Posterior vena cava (tissue), 2 donors: Measurements from ENCODE around the gene CACTIN. TPM values are rescaled to one million over a fixed set of nuclear protein-coding genes. Genes with fewer than 3 reads are reported as not detected.
"Not testable (repeated sequence)": the region's sequence is repeated elsewhere in the genome, so short reads cannot be mapped to it uniquely, and the experiment has no call there.

Experiments
- DNase-seq: peaks from one replicate; pipeline ENCODE4 v3.0.0-alpha.2; 2020; ENCODE audit warnings: low spot score
- intact Hi-C, 2 donors: fragments of 100-400 bp; cut with DNase I; formaldehyde crosslinking; loops; one replicate each; pipeline versions ENCODE4 v1.14.1 to v1.14.2; 2022 to 2023
- total RNA-seq, 2 donors: library from RNA; stranded (reverse); fragmentation: NEBNext Ultra II Directional; extraction: Animal tissue kit (Norgen Biotek cat#: 25700); gene quantifications; one replicate each; pipeline ENCODE4 v1.2.1, GENCODE V29; 2021
- donor health status: DM: yes; HTN: yes; CAD: no.
- donor health status: DM: yes; HTN: yes; CAD: no.

CACTIN gene
- total RNA-seq, 2 donors from 2014 or later = 13.0 to 17.0 TPM

DNA sequence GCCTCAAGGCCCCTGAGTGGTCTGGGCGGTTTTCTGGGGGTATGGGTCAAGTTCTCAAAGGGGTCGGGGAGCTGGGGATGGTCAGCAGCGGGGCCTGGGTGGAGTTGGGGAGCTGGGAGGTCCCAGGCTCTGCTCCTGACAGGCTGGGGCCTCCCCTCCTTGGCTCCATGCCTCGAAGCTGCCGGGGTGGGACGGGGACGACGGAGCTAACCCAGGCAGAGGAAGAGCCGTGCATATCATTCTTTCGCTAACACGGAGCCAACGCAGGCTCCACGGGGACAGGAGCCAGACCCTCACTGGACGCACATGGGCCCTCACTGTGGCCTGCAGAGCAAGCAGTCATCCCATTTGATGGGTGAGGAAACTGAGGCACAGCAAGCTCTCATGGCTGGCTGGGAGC lies 25.8 kb upstream of the CACTIN start:
- intact Hi-C loops = no loop called here
- DNase-seq = no peak

DNA sequence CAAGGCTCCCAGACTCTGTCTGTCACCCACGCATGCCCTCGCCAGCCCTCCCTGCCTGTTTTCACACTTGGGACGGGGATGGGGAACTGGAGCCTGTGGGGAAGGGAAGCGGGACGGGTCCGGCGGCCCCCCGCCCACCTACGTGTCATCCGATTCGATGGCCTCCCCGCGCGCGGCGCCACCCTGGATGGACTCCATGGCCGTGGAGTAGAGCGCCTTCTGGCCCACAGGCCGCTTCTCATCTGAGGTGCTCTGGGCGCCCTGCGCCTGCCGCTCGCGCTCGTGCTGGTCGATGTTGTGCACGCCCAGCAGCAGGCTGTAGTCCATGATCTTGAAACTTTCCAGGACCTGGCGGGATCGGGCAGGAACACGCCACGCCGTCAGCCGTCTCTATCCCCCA lies 25.1 kb upstream of the CACTIN start:
- intact Hi-C loops = no loop called here
- DNase-seq = no peak

DNA sequence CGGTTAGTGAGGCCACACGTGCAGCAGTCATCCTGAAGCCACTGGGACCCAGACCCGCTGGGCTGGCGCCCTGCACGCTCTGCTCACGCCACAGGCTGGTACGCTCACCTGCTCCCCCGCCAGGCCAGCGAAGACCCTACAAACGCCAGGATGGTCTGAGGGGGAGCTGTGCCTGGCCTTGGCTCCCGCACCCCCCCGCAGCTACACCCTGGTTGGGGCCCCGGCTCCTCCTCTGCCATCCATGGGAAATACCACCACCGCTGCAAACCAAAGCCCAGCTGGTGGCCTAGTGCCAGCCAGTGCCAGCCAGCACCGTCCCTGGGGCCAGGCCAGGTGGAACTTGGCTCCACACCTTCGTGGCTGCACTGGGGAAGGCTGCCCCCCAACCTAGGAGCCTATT lies 23.3 kb upstream of the CACTIN start:
- intact Hi-C loops = no loop called here
- DNase-seq = no peak

DNA sequence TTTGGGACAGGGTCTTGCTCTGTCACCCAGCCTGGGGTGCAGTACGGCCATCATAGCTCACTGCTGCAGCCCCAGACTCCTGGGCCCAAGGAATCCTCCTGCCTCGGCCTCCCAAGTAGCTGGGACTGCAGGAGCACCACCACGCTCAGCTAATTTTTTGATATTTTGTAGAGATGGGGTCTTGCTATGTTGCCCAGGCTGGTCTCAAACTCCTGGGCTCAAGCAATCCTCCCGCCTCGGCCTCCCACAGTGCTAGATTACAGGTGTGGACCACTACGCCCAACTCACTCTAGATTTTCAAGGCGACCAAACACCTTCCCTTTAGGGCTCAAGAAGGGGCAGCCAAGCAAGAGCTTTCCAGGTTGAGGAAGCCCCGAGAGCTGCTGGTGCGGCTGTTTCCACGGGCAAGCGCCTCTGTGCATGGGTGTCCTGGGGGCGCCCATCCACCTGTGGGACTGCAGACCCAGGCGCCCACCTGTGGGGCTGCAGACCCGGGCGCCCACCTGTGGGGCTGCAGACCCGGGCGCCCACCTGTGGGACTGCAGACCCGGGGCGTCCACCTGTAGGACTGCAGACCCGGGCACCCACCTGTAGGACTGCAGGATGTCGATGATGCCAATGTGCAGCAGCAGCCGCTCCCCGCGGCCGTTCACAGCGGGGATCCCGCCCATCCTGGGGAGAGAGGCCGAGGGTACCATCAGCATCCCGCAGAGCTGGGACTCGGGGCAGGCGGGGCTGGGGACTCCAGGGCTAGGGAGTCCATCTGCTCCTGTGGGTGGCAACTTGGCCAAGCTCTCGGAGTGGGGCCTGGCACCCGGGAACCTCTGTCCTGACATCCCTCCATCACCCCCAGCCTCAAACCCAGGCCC lies 21.7 kb upstream of the CACTIN start:
- no peak for DNase-seq
- intact Hi-C loops = loop anchor here in 1 of 2 donors (1.0 kb wide), 1 partner anchor 132 kb away; no protein-coding TSS in a partner anchor

DNA sequence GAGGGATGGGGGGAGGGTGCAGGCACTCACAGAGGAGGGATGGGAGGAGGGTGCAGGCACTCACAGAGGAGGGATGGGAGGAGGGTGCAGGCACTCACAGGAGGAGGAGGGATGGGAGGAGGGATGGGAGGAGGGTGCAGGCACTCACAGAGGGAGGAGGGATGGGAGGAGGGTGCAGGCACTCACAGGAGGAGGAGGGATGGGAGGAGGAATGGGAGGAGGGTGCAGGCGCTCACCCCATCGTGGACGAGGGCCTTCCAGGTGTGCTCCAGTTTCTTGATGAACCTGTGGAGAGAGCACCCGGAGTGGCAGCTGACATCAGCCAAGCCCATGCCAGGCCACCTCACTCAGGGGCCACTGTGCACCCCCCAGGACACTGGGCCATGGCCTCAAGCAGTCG lies 20.5 kb upstream of the CACTIN start:
- DNase-seq, intact Hi-C loops: not testable (repeated sequence)

DNA sequence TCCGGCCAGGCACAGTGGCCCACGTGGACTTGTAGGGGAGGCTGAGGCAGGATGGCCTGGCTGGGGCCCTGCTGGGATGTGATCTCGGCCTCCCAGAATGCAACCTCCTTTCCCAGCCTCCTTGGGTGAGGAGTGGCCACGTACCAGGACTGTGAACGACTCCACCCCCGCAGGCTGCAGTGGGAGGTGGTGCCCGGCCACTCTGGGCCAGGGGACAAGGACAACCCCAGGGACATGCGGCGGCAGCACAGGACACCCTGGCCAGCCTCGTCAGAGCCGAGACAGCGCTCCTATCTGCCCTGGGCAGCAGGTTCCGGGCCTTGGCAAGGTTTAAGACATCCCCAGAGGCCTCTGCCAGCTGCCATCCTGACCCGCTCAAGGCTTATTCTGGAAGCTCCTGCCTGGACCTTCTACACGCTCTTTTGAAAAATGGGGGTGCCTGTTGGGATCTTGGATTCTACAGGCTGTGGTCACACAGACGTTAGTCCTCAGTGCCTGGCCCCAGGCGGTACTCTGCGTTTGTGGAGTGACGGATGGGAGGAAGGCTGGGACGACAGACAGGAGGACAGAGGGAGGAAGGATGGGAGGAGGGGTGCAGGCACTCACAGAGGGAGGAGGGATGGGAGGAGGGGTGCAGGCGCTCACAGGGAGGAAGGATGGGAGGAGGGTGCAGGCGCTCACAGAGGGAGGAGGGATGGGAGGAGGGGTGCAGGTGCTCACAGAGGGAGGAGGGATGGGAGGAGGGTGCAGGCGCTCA lies 19.9 kb upstream of the CACTIN start:
- no peak for DNase-seq
- intact Hi-C loops = no loop called here

DNA sequence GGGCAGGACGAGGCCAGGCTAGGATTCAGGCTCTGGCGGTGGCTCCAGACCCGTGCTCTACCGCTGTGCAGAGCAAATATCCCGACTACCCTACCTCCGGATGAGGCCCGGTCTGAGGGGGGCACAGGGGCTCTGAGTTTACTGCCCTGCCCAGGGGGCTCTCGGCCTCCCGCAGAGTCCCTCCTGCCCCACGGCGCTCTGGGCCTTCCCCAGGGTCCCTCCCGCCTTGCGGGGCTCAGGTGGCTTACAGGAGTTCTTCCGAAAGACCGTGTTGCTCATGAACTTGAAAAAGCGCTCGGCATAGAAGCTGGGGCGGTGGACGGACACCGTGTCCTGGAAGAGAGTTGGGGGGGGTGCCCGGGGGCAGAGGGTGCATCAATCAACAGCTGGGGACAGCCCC lies 19.1 kb upstream of the CACTIN start:
- DNase-seq = no peak
- intact Hi-C loops = no loop called here

DNA sequence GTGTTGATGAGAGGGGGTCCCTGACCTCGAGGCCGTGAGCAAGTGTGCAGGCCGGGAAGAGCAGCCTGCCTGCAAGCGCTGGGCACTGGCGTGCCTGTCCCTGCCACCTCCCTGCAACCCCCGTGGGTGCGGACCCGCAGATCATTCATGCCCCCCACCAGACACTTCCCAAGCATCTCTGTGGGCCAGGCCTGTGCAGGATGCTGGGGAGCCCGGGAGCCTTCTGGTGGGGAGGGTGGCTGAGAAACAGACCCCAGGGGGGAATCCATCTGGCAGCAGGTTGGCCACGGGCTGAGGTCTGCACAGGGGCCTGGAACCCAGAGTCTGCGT lies 18.4 kb upstream of the CACTIN start:
- intact Hi-C loops = no loop called here
- no peak for DNase-seq

DNA sequence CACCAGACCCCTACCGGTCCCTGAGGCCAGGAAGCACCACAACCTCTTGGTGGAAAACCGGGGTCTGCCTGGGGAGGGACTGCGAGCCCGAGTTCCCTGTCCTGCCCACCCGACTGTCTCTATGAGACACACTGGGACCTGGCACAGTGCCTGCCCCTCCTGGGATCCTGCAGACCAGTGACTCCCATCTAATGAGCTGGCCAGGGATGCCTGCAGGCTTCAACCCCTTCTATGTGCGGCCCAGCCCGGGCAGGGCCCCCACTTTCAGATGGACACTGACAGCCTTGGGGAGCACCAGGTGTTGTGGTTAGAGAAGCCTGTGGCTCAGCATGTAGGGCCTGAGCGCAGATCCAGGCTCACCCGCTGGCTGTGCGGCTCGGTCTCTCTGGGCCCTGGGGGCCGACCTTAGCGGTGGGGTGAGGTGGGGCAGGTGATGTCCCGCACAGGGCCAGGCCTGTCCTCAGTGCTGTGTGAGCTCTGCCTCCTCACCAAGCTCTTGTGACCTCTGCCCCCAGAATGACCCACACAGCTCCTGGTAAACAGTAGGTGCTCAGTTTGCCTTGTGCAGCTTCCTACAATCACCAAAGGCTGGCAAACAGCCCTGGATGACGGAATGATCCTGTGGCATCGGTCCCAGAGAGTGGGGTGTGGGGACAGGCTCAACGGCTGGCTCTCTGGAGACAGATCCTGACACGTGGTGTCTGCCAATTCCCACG lies 17.9 kb upstream of the CACTIN start:
- intact Hi-C loops = no loop called here
- DNase-seq = no peak

DNA sequence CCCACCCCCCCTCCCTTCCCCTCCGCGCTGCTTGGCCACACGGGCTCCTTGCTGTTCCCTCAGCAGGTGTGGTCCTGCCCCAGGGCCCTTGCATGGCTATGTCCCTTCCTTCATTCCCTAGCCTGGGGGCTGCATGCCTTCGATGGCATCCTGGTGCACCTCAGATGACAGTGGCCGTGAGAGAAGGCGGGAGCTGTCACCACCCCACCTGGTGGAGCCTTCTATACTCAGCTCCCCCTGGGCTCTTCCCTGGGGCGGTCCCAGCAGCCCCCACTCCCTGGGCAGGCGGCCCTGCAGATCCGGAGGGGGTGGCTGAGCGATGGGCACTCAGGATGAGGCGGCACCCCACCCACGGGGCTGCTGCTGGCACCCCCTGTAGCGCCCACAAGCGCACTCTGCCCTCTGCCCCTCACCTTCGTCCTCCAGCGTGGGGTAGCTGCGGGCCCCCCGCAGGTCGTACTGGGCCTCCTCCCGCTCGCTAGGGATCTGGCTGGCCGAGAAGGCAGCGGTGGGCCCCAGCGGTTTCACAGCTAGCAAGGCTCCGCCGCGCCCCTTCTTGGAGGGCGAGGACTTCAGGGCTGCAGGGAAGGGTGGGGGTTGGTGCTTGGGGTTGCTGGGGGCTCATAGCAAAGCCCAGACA lies 17.2 kb upstream of the CACTIN start:
- intact Hi-C loops = no loop called here
- DNase-seq = no peak

DNA sequence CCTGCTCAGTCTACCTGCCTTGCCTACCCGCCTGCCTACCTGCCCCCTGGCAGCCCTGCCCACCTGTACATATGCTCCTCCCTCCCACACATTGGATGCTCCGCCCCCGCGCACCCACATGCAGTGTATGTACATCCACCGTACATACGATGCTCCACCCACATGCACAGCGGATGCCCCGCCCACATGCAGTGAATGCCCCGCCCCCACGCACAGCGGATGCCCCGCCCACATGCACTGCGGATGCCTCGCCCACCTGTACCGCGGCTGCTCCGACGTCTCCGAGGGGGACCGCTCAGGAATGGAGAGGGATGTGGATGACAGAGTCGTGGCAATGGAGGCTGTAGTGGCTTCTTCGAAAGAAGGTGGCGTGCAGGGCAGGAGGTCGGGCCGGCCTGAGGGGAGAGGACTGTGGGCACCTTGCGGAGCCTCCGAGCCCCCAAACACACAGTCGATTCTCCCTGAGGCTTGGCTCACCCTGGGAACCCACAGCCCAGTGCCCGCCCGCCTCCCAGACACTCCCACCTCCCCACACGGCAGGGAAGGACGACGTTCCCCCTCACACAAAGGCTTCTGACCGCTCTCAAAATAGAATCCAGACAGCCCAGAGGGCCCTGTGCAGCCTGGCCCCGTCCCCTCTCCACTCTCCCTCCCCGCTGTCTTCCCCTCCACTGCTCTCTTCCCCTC lies 16.5 kb upstream of the CACTIN start:
- intact Hi-C loops = no loop called here

DNA sequence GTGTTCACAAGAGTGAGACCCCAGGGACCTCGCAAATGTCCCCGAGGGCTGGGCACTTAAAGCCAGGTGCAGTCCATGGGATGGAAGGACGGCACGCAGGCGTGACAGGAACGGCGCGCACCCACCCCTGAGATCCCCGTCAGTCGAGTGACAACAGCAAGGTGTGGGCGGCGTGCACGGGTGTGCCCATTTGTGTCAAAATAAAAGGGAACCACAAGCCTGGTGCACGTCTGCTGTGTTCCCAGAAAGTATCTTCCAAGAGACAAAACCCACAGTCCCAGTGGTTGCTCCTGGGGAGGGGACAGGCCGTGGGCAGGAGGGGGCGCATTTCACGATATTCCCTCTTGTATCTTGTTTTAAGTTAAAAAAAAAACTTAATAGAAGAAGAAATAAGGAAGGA lies 15.7 kb upstream of the CACTIN start:
- DNase-seq = no peak
- intact Hi-C loops = no loop called here

More for the DNA sequence above, 16.5 kb upstream of the CACTIN start:
- DNase-seq = no peak

DNA sequence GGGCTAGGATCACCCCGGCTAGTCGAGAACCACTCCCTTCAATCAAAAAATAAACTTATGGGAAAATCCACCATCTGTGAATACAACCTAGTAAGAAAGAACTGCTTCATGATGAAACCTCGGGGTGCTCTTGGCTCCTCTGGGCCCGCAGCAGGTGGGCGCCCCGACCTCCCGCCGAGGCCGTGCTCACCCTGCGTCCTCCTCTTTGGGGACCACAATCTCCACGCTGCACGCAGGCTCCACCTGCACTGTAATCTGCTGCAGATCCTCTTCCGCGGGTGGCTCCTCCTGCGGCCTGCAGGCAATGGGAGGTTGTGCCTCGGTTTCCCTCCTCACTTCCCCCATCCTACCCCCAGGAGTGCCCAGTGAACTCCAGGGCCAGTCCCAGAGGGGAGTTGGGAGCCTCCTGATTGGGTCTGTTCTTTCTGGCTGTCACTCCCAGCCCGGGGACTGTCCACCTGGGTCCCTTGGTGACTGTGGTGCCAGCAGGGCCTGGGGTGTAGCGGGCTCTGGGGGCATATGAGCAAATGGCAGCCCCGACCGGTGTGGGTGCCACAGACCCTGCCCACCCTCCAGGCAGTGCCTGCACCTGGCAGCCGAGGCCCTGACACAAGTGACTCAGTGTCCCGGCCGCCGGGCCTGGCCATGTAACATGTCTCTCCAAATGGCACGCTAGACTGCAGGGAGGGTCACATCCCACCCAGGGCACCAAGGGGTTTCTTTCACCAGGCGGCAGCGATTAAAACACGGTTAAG lies 15.1 kb upstream of the CACTIN start:
- no peak for DNase-seq
- intact Hi-C loops = no loop called here

DNA sequence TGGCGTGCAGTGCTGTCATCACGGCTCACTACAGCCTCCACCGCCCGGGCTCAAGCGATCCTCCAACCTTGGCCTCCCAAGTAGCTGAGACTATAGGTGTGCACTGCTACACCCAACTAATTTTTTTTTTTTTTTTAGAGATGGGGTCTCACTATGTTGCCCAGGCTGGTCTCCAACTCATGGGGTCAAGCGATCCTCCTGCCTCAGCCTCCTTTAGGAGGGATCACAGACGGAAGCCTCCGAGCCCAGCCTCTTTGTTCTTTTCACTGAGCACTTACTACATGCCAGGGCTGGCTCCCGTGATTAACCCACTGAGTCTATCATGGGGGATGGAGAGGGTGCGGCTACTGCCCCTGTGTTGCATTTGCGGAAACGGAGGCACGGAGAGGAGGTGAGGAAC lies 12.9 kb upstream of the CACTIN start:
- intact Hi-C loops = no loop called here
- no peak for DNase-seq

DNA sequence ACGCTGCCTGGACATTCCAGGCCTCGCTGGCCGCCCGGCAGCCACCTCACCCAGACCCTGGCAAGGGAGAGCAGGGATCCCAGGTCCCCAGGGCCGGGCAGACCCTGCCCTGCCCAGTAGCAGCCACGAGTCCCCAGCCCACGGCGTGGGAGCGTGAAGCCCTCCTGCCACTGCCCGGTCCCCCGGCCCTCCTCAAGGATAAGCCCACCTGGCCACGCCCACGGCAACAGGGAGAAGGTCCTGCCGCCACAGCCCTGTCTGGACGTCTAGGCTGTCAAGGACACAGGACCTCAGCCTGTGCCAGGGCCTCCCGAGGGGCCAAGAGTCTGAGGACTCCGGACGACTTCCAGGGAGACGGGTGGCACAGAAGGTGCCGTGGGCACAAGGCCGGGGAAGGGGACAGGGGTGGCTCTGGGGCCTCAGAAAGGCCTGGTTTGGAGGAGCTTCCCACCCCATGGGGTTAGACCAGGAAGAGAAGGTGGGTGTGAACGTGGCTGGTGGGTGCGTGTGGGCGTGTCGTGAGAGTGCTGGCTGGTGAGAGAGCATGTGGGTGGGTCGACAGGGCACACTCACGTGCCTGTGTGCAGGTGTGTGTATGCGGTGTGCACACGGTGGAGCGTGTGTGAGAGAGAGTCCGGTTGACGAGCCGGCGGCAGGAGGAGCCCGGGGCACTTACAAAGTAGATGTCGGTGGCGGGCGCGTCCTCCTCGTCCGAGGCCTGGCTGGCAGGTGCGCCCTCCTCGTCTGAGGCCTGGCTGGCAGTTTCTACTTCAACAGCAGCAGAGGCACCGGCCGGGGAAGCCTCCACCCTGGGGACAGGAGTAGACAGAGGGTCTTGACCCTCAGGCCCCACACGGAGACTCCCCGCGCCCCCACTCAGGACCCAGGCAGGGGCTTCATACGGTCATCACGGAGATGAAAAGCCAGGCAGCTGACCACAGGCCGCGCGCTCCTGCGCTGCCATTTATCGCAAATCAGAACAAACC lies 11.9 kb upstream of the CACTIN start:
- DNase-seq = no peak
- intact Hi-C loops = no loop called here

DNA sequence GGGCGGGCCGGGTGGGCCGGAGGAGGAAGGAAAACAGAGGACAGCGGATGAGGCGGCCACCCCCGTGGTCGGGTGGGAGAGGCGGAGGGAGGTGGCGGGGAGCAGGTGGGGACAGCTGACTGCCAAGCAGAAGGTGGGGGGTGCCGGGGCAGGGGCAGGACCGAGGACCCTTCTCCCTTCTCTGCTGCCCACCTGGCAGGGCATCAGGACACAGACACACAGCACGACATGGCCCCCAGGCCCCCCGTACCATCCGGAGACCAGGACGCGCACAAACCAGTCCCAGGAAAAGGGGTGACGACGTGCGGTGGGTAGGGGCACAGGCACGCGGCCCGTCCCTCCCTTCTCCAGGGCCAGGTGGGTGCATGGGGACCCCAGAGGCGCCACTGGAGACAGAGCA lies 11.0 kb upstream of the CACTIN start:
- no peak for DNase-seq
- intact Hi-C loops = no loop called here

DNA sequence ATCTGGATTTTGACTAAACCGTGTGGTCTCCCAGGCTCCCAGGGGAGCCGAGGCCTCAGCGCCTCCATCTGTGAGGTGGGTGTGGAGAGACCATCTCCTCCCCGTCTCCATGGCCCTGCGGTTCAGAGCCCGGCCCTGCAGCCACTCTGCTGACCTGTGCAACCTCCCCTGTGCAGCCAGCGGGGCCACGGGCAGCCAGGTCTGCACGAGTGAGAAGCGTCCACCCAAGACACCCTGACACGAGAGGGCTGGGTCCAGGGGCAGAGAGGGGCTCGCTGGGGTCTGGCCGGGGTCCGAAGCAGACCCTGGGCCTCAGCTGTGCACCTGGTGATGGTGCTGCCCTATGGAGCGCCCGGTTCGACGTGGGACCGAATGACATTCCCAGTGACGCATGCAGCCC lies 10.4 kb upstream of the CACTIN start:
- no peak for DNase-seq
- intact Hi-C loops = no loop called here
